Measurements from ENCODE around the gene BMP4.
"Not testable (repeated sequence)": the region's sequence is repeated elsewhere in the genome, so short reads cannot be mapped to it uniquely, and the experiment has no call there.

The BMP4 gene

DNA sequence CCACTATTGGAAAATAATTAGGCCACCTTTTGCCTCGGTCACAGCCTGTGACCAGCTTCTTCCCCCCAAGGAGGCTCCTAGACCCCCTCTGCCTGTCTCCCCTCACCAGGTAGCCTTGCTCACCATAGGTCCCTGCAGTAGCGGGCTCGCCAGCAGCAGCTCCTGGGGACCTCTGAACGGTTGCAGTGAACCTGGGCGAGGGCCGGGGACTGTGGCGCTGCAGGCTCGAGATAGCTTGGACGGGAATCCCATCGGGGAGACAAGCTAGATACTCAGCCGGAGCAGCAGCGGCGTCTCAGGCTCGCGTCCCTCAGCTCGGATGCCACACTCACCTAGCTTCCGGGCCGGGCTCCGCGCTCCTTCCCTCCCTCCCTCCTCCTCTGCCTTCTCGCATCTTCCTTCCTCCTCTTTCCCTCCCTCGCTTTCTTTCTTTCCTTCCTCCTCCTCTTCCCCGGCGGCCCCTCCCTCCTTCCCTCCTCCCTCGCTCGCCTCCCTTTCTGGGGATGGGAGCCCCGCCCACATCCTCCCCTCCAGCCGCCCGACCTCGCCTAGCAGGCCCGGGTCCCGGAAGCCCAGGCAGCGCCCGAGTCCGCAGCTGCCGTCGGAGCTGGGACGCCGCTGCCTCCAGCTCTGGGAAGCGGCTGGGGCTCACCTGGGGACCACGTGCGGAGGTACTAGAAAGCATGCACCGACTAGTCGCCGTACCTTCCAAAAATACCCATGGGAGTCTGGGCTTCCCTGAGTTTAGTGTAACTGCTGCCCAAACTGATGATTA lies at the start of gene BMP4:
Gene BMP4 (minus strand): TSS at position 399 of the 775 bp plus-strand sequence. CDS start 4,603 bp downstream, outside the sequence.
- no peak for DNase-seq

- no peak for DNase-seq
Observed at GRCh38 chr14:54003064-54003463, 46.4 kb upstream of the BMP4 start.

- no peak for DNase-seq
Observed at GRCh38 chr14:54002653-54003052, 46.0 kb upstream of the BMP4 start.

DNA sequence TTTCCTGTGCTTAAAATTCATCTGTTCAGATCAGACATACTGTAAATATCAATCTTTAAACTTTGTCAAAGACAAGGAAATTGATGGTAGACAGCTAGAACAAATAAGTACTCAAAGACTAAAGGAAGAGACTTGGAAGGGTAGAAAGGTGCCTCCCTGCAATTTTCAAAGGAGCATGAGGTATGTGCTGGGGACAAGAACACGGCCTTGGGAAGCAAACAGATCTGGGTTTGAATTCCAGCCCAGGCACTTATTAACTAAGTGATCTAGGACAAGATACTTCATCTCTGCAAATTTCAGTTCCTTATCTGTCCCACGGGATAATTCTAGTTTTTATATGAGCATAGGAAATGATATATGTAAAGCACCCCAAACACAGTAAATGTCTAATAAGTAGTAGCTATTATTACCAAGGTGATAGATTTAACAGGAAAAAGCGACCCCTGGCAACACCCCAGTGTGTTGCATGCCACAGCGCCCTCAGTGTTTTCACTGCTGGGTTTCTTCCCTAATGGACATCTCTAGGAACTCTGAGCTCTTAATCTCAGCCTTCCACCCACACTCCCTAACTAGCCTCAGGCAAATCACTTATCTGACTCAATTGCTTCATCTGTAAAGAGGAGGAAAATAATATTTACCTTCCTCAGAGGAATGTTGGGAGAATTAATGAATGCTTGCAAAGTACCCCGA lies 44.7 kb upstream of the BMP4 start:
- no peak for DNase-seq

DNA sequence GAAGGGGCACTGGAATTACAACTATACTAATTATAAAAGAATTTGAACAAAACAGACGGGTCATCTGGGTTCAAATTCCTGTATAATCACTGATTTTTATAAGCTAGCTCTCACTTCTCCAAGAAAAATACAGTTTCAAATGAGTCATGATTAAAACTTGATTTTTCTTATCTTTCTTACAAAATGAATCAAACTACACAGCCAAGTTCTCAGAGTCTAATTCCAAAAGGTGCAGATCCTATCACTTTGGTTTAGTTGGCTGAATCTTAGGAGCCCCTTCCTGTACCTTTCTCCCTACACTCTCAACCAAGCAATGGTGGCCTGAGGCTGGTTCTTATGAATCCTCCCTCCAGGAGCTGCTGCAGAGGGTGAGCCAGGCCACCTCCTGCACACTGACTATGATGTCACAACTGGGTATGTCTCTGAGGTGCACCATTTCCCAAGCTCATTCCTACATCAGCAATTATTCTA lies 43.8 kb upstream of the BMP4 start:
- DNase-seq = no peak

DNA sequence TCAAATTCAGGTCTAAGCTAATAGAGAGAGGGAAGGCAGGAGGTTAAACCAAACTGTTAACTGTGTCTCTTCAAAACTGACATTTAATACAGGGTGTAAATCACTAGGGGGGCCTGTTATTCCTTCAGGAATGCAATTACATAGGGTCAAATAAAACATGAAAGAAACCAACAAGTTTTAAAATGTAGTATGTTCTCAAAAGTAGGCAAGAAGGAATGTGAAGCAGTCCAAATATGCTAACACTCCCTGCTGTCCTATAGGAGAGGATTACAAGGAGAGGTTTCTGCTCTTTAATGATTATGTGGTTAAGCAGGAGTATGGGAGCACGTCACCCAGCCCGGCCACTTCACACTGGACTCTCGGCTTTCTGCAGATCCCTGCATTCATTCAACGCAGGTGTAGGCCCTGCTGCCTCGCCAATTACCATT lies 42.5 kb upstream of the BMP4 start:
- no peak for DNase-seq

DNA sequence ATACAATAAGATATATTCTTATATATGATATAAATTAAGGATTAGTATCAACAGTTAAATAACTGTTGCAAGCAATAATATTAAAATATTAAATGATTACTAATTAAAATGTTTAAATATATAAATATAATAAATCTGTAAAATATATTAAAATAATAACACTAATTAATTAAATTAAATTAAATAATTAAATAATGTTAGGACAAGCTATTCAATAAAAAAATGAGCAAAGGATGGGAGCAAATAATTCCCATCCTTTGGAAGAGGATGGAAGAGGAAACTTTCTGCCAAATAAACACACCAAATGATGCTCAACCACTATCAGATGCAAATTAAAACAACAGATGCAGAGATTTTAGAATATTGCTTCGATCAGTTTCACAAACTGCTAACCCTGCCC lies 39.4 kb upstream of the BMP4 start:
- no peak for DNase-seq

DNA sequence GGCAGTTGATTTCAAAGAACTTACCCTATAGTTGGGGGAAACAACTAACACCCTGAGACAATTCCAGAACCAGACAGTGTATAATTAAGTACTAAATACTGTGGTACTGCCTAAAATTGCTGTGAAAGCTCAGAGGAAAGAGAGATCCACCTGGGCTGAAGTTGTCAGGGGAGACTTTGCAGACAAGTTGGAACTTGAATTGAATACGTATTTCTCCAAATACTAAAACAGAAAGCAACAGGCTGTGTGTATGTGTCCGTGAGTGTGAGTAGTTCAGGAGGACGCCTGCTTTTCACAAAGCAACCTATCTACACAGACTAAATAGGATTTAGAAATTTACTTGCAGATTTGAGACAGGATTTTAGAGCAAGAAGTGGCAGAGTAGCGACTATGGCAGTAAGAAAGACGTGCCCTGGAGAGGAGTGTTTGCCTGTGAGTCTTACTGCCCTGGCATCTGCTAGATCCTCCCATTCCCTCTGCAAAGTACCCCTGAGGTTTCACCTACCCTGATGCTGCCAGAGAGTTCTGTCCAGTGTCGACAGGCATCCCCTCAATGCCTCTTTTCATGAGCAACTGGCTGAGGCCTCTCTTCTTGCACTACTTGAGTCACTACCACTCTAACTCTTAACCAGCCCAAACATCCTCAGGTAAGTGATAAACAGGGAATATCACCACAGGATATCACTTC lies 37.4 kb upstream of the BMP4 start:
- no peak for DNase-seq

- no peak for DNase-seq
Observed at GRCh38 chr14:53990978-53991377, 34.4 kb upstream of the BMP4 start.

DNA sequence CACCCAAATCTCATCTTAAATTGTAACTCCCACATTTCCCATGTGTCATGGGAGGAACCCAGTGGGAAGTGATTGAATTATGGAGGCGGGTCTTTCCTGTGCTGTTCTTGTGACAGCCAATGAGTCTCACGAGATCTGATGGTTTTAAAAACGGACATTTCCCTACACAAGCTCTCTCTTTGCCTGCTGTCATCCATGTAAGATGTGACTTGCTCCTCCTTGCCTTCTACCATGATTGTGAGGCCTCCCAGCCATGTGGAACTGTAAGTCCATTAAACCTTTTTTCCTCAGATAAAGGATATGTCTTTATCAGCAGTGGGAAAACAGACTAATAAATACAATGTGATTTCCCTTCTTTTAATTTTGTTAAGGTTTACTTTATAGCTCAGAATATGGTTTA lies 30.1 kb upstream of the BMP4 start:
- DNase-seq = not testable (repeated sequence)

DNA sequence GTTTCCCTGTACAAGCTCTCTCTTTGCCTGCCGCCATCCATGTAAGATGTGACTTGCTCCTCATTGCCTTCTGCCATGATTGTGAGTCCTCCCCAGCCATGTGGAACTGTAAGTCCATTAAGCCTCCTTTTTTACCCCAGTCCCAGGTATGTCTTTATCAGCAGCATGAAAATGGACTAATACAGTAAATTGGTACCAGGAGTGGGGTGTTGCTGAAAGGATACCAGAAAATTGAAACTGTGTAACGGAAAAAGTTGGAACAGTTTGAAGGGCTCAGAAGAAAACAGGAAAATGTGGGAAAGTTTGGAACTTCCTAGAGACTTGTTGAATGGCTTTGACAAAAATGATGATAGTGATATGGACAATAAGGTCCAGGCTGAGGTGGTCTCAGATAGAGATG lies 28.3 kb upstream of the BMP4 start:
- DNase-seq = not testable (repeated sequence)

- DNase-seq = no peak
Observed at GRCh38 chr14:53983112-53983511, 26.5 kb upstream of the BMP4 start.

DNA sequence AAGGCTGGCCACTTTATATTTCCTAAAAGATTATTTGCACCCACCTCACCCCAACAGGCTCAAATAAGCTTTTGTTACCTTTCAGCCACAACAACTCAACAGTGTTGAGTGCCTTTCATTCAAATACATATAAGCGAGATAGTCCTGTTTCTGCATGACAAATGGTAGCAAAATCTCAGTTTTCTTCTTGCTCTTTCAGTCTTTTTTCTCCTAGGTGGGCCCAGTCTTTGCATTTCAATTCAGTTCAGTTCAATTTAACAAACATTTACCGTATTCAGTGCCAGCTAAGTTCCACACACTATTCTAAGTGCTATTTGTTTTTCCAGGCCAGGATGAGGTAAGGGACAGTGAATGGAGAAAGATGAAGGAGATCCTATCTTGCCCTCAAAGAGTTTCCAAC lies 25.9 kb upstream of the BMP4 start:
- no peak for DNase-seq

- DNase-seq = no peak
Observed at GRCh38 chr14:53979747-53980642, 23.4 kb upstream of the BMP4 start.

DNA sequence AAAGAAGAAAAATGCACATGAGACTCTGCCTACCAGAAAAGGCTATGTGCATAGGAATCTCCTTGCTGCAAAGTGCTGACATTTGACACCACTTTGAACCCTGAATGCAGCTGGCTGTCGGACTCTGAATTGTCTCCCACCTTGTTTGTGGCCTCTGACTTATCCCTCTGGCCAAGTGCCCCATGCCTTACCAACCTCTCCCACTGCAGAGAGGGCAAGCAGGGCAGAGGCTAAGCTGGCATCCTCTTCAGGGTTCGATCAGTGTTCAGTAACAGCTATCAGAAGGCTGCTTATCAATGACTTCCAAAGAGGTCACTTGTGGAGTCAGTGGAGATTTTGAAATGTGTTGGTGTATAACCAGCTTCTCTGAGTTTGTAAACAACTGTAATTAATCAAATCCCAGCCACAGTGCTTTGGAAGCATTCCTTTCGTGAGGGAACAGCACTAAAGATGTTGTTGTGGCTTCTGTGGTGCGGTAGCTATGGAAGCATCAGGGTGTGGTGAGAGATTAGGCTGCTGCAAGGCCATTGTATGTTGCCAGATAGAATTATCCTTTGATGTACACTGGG lies 22.6 kb upstream of the BMP4 start:
- no peak for DNase-seq

DNA sequence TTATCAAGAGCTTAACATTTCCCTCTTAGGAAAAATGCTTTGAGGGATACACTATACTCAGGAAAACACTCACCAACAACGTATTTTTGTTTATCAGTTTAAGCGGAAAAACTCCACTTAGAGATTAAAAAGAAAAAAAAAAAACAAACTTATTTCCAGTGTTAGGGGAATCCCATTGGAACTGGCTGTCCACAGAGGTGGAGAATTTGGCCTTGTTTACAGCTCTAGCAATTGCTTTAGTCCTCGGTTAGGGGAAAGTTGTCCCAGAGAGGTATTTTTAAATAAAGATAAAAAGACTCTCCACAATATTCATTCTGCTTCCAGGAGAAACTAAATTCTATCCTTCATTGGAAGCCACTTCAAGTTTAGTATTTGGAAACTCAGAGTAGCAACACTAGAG lies 21.6 kb upstream of the BMP4 start:
- no peak for DNase-seq

GRCh38 chr14:53975444-53975843 lies 18.8 kb upstream of the BMP4 start:
- DNase-seq = no peak

GRCh38 chr14:53971521-53971920 lies 14.9 kb upstream of the BMP4 start:
- DNase-seq = no peak

GRCh38 chr14:53969326-53969725 lies 12.7 kb upstream of the BMP4 start:
- no peak for DNase-seq

GRCh38 chr14:53968726-53969125 lies 12.1 kb upstream of the BMP4 start:
- no peak for DNase-seq

DNA sequence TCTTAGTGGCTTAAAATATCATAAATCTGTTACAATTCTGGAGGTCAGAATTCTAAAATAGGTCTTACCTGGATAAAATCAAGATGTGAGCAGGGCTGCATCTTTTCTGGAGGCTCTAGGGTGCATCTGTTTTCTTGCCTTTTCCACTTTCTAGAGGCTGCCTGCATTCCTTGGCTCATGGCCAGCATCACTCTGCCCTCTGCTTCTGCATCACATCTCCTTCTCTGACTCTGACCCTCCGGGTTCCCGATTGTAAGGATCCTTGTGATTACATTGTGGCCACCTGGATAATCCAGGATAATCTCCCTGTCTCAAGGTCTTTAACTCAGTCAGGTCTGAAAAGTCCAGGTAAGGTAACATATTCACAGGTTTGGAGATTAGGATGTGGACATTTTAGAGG lies 11.0 kb upstream of the BMP4 start:
- no peak for DNase-seq
